Measurements from ENCODE around the gene TAP2. TPM values are rescaled to one million over a fixed set of nuclear protein-coding genes. Genes with fewer than 3 reads are reported as not detected.
"Not testable (repeated sequence)": the region's sequence is repeated elsewhere in the genome, so short reads cannot be mapped to it uniquely, and the experiment has no call there.

The TAP2 gene
- total and polyA plus RNA-seq, 2 experiments from 2014 or later: 4.9 to 102 TPM

GRCh38 chr6:32882879-32883250 is 44.3 kb upstream of the TAP2 start (continued):
- TF ChIP-seq ZNF462 (CRISPR knock-in tag; IDR thresholded peaks at IDR 0.05): no peak
- no peak for TF ChIP-seq ETS1 (IDR thresholded peaks at IDR 0.05)

- not testable (repeated sequence) for H3K4me3 Mint-ChIP-seq; H3K27me3 Mint-ChIP-seq (ENCODE audit: insufficient read depth, low read depth, poor library complexity); H3K9me2 ChIP-seq (ENCODE audit: insufficient read depth); H3K9me3 Mint-ChIP-seq; H3K4me1 Mint-ChIP-seq; ATAC-seq; H3F3A ChIP-seq (replicated peaks; ENCODE audit: low read depth); H3K4me3 ChIP-seq; H3K4me2 ChIP-seq; H3K4me1 ChIP-seq (ENCODE audit: insufficient read depth); DNase-seq (ENCODE audit: low spot score); H4K20me1 ChIP-seq (replicated peaks; ENCODE audit: insufficient read depth); H2AFZ ChIP-seq; H3K36me3 Mint-ChIP-seq (ENCODE audit: low read depth); H3K27ac Mint-ChIP-seq; H3K27ac ChIP-seq (ENCODE audit: low read depth); H3K36me3 ChIP-seq (ENCODE audit: insufficient read depth); H3K27me3 ChIP-seq (ENCODE audit: insufficient read depth); H3K79me2 ChIP-seq (replicated peaks; ENCODE audit: insufficient read depth)
These were observed 42.4 kb upstream of the TAP2 start for GRCh38 chr6:32880962-32881361.

DNA sequence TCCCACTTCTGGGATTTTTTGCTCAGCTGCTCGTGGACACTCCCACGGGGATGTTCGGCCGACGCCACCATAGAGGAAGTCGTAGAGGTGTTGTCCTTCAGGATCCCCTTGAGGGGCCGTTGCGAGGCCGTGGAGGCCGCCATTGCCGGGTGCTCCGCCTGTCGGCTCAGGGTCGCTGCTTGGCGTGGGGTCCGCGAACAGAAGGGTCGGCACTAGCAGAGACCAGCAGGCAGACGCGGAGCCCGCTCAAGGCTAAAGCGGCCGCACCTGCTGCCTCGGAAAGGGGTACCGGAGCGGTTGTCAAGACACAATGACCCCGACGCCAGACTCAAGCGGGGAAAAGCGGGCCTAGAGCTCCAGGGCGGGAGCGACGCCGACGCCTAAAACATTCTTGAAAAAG is 41.2 kb upstream of the TAP2 start:
- H3K4me1 Mint-ChIP-seq: no peaks in the 10 kb centered on the region
- H3K36me3 Mint-ChIP-seq (ENCODE audit: low read depth): no peaks in the 10 kb centered on the region
- no peaks in the 10 kb centered on the region for H3K9me3 Mint-ChIP-seq
- Histone ChIP-seq H3K4me2 (no peak overlapping the region), H4K20me1 (replicated peaks; ENCODE audit: insufficient read depth) (no peaks in the 10 kb centered on the region), H3K36me3 (ENCODE audit: insufficient read depth) (no peaks in the 10 kb centered on the region), H3K79me2 (replicated peaks; ENCODE audit: insufficient read depth) (no peaks in the 10 kb centered on the region), H3K4me1 (ENCODE audit: insufficient read depth) (no peaks in the 10 kb centered on the region), H3K27me3 (ENCODE audit: insufficient read depth) (no peaks in the 10 kb centered on the region), H3K4me3 (no peak overlapping the region), H3F3A (replicated peaks; ENCODE audit: low read depth) (no peaks in the 10 kb centered on the region), H3K27ac (ENCODE audit: low read depth) (no peak overlapping the region), H2AFZ (peak overlapping the region; percentile 43; the same call in 1 of the 2 replicates), H3K9me2 (ENCODE audit: insufficient read depth) (no peaks in the 10 kb centered on the region)
- no peak overlapping the region for H3K27ac Mint-ChIP-seq
- H3K27me3 Mint-ChIP-seq (ENCODE audit: insufficient read depth, low read depth, poor library complexity): peaks cover 5% of the 10 kb centered on the region
- H3K4me3 Mint-ChIP-seq: no peak overlapping the region; the same call in 2 of the 3 replicates
- DNase-seq (ENCODE audit: low spot score): peak; percentile 15
- ATAC-seq: no peak
- TF ChIP-seq JUNB (IDR thresholded peaks at IDR 0.05; ENCODE audit: unreplicated experiment) (no peak), CREB1 (CRISPR knock-in tag; IDR thresholded peaks at IDR 0.05; ENCODE audit: low read depth) (no peak), STAT1 (IDR thresholded peaks at IDR 0.05; ENCODE audit: unreplicated experiment) (no peak), ETS1 (IDR thresholded peaks at IDR 0.05) (no peak), ZNF331 (CRISPR knock-in tag; IDR thresholded peaks at IDR 0.05; ENCODE audit: low read depth) (no peak), POLR2AphosphoS5 (IDR thresholded peaks at IDR 0.05; ENCODE audit: low read depth) (no peak), EZH2phosphoT487 (IDR thresholded peaks at IDR 0.05; ENCODE audit: unreplicated experiment) (no peak), ZNF114 (CRISPR knock-in tag; IDR thresholded peaks at IDR 0.05) (no peak), EZH2 (IDR thresholded peaks at IDR 0.05; ENCODE audit: low read depth, unreplicated experiment) (no peak)
- TF ChIP-seq, protein P1, sequence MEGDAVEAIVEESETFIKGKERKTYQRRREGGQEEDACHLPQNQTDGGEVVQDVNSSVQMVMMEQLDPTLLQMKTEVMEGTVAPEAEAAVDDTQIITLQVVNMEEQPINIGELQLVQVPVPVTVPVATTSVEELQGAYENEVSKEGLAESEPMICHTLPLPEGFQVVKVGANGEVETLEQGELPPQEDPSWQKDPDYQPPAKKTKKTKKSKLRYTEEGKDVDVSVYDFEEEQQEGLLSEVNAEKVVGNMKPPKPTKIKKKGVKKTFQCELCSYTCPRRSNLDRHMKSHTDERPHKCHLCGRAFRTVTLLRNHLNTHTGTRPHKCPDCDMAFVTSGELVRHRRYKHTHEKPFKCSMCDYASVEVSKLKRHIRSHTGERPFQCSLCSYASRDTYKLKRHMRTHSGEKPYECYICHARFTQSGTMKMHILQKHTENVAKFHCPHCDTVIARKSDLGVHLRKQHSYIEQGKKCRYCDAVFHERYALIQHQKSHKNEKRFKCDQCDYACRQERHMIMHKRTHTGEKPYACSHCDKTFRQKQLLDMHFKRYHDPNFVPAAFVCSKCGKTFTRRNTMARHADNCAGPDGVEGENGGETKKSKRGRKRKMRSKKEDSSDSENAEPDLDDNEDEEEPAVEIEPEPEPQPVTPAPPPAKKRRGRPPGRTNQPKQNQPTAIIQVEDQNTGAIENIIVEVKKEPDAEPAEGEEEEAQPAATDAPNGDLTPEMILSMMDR (conservative IDR thresholded peaks at IDR 0.05; ENCODE audit: low read depth in 2 of 2): no peak

Data from GM23338 (cell line).